IMR-90 (cell line): ENCODE results near the gene TTLL11. TPM values are rescaled to one million over a fixed set of nuclear protein-coding genes. Genes with fewer than 3 reads are reported as not detected.

Experiments
- ATAC-seq: fragments of 200-7000 bp; cut with Tn5 transposase; 2 replicates; pipeline ENCODE4 v1.9.1; 2020; ENCODE audit warnings: low read depth, mild to moderate bottlenecking, moderate library complexity
- BruUV-seq: library from RNA; stranded (reverse); fragments of 400-500 nt; replicated peaks from 2 replicates; lab custom pipeline; 2021; lab: Mats Ljungman, UMichigan
- CTCF ChIA-PET: fragments of 300-600 bp; formaldehyde crosslinking; extraction: SDS; loops from one replicate; lab custom pipeline; 2021; ENCODE audit warnings: antibody characterized with exemption; lab: Yijun Ruan, JAX
- POLR2A ChIA-PET: fragments of 300-600 bp; sonication (Branson Sonifier 250); formaldehyde crosslinking; loops from one replicate; lab custom pipeline; 2022; ENCODE audit warnings: antibody characterized with exemption; ENCODE audit not compliant: unreplicated experiment; lab: Charles Lee
- DNase-seq: peaks from one replicate; pipeline ENCODE4 v3.0.0; 2013
- H2AFZ ChIP-seq: replicated peaks from 2 replicates; pipeline ENCODE3; 2013; ENCODE audit warnings: low read length, mild to moderate bottlenecking; ENCODE audit not compliant: poor library complexity
- H2AK5ac ChIP-seq: 2 replicates; pipeline ENCODE4 v1.6.1; 2013; ENCODE audit warnings: low read depth, low read length, inconsistent platforms
- H2AK9ac ChIP-seq: replicated peaks from 2 replicates; pipeline ENCODE3; 2013; ENCODE audit warnings: mild to moderate bottlenecking, low read depth, low read length, moderate library complexity; ENCODE audit not compliant: poor library complexity
- H2BK120ac ChIP-seq: 2 replicates; pipeline ENCODE4 v1.6.1; 2013; ENCODE audit warnings: low read depth, low read length, inconsistent platforms
- H2BK15ac ChIP-seq: 3 replicates; pipeline ENCODE4 v1.6.1; 2013; ENCODE audit warnings: low read depth, low read length, inconsistent platforms
- H2BK20ac ChIP-seq: 2 replicates; pipeline ENCODE4 v1.6.1; 2013; ENCODE audit warnings: low read depth, mild to moderate bottlenecking, inconsistent platforms, low read length, moderate library complexity
- H2BK5ac ChIP-seq: 2 replicates; pipeline ENCODE4 v1.6.1; 2013; ENCODE audit warnings: mild to moderate bottlenecking, low read depth, low read length, inconsistent platforms; ENCODE audit not compliant: poor library complexity, severe bottlenecking
- H3K14ac ChIP-seq: replicated peaks from 2 replicates; pipeline ENCODE4 v1.6.1; 2013; ENCODE audit warnings: low read depth, low read length, inconsistent platforms
- H3K18ac ChIP-seq: 2 replicates; pipeline ENCODE4 v1.6.1; 2013; ENCODE audit warnings: low read depth, low read length, control low read depth
- H3K23ac ChIP-seq: 2 replicates; pipeline ENCODE4 v1.6.1; 2013; ENCODE audit warnings: low read depth, low read length, inconsistent platforms
- H3K27ac ChIP-seq: 2 replicates; pipeline ENCODE4 v1.5.1; 2013; ENCODE audit warnings: mild to moderate bottlenecking, control low read depth, low read length; ENCODE audit not compliant: insufficient read depth
- H3K27me3 ChIP-seq: 2 replicates; pipeline ENCODE4 v1.6.1; 2013; ENCODE audit warnings: low read length; ENCODE audit not compliant: control insufficient read depth, insufficient read depth
- H3K36me3 ChIP-seq: 2 replicates; pipeline ENCODE4 v1.6.1; 2013; ENCODE audit warnings: low read length, mixed read lengths; ENCODE audit not compliant: control insufficient read depth, insufficient read depth
- H3K4ac ChIP-seq: 2 replicates; pipeline ENCODE4 v1.6.1; 2013; ENCODE audit warnings: low read depth, low read length, inconsistent platforms
- H3K4me1 ChIP-seq: 2 replicates; pipeline ENCODE4 v1.6.1; 2013; ENCODE audit warnings: low read length, mixed read lengths; ENCODE audit not compliant: control insufficient read depth, insufficient read depth
- H3K4me2 ChIP-seq: 2 replicates; pipeline ENCODE4 v1.6.1; 2013; ENCODE audit warnings: low read depth, mild to moderate bottlenecking, control low read depth, low read length, moderate library complexity
- H3K4me3 ChIP-seq: 2 replicates; pipeline ENCODE4 v1.5.1; 2013; ENCODE audit warnings: low read depth, mild to moderate bottlenecking, control low read depth, low read length, moderate library complexity; ENCODE audit not compliant: insufficient read depth
- H3K56ac ChIP-seq: 2 replicates; pipeline ENCODE4 v1.6.1; 2013; ENCODE audit warnings: low read length, inconsistent platforms; ENCODE audit not compliant: insufficient read depth; ENCODE audit errors: extremely low read depth
- H3K79me1 ChIP-seq, 2 experiments: 2 replicates each; pipeline ENCODE4 v1.6.1; 2013; ENCODE audit warnings: low read length in 2 of 2, inconsistent platforms in 1 of 2, low read depth in 1 of 2
- H3K9ac ChIP-seq: 2 replicates; pipeline ENCODE4 v1.6.1; 2013; ENCODE audit warnings: low read depth, low read length, control low read depth
- H3K9me1 ChIP-seq: 2 replicates; pipeline ENCODE4 v1.6.1; 2013; ENCODE audit warnings: low read length, inconsistent platforms; ENCODE audit not compliant: insufficient read depth
- H3K9me3 ChIP-seq: 2 replicates; pipeline ENCODE4 v1.6.1; 2013; ENCODE audit warnings: low read length; ENCODE audit not compliant: control insufficient read depth, insufficient read depth
- H4K20me1 ChIP-seq: 2 replicates; pipeline ENCODE4 v1.6.1; 2013; ENCODE audit warnings: low read length, inconsistent platforms; ENCODE audit not compliant: insufficient read depth
- H4K5ac ChIP-seq: 2 replicates; pipeline ENCODE4 v1.6.1; 2013; ENCODE audit warnings: mild to moderate bottlenecking, low read depth, low read length, control low read depth
- H4K8ac ChIP-seq, 2 experiments: 2 replicates each; pipeline ENCODE4 v1.6.1; 2013; ENCODE audit warnings: low read depth in 2 of 2, low read length in 2 of 2, control low read depth in 1 of 2, inconsistent platforms in 1 of 2
- H4K91ac ChIP-seq: 2 replicates; pipeline ENCODE4 v1.6.1; 2013; ENCODE audit warnings: low read depth, low read length, inconsistent platforms; ENCODE audit not compliant: insufficient read depth
- CEBPB ChIP-seq: IDR thresholded peaks from 2 replicates; pipeline ENCODE4 v1.6.1; 2012; ENCODE audit warnings: low read depth, low read length, improper control_type of control experiment
- ELK1 ChIP-seq: fragments of 150-350 bp; IDR thresholded peaks from 2 replicates; pipeline ENCODE4 v1.6.1; 2016; ENCODE audit warnings: low read depth, mild to moderate bottlenecking, low read length, moderate library complexity, borderline replicate concordance
- FOS ChIP-seq: fragments of 150-350 bp; IDR thresholded peaks from 2 replicates; pipeline ENCODE4 v1.6.1; 2016; ENCODE audit warnings: low read depth, low read length
- MAFK ChIP-seq: IDR thresholded peaks from 2 replicates; pipeline ENCODE4 v1.6.1; 2012; ENCODE audit warnings: low read depth, low read length, improper control_type of control experiment
- MAZ ChIP-seq: IDR thresholded peaks from 2 replicates; pipeline ENCODE4 v1.6.1; 2012; ENCODE audit warnings: low read depth, mild to moderate bottlenecking, low read length, improper control_type of control experiment, moderate library complexity, borderline replicate concordance
- MXI1 ChIP-seq: IDR thresholded peaks from 2 replicates; pipeline ENCODE4 v1.6.1; 2012; ENCODE audit warnings: low read depth, mild to moderate bottlenecking, low read length, moderate library complexity, borderline replicate concordance
- NFE2L2 ChIP-seq: fragments of 150-350 bp; IDR thresholded peaks from 2 replicates; pipeline ENCODE4 v1.6.1; 2016; ENCODE audit warnings: low read depth, mild to moderate bottlenecking, low read length
- RAD21 ChIP-seq: IDR thresholded peaks from 2 replicates; pipeline ENCODE4 v1.6.1; 2012; ENCODE audit warnings: low read length, improper control_type of control experiment
- RFX5 ChIP-seq: IDR thresholded peaks from 2 replicates; pipeline ENCODE4 v1.8.0; 2012; ENCODE audit warnings: low read depth, mild to moderate bottlenecking, low read length, moderate library complexity
- SMC3 ChIP-seq: fragments of 150-350 bp; IDR thresholded peaks from 2 replicates; pipeline ENCODE4 v1.6.1; 2016; ENCODE audit warnings: low read depth, mild to moderate bottlenecking, antibody characterized with exemption, low read length, moderate library complexity
- USF2 ChIP-seq: fragments of 150-350 bp; IDR thresholded peaks from 2 replicates; pipeline ENCODE4 v1.6.1; 2017; ENCODE audit warnings: mild to moderate bottlenecking, antibody characterized with exemption, low read length, low read depth
- WGBS, 2 experiments: methylation state at CpG; one replicate each; pipeline versions ENCODE4 v1.1.5 to v1.1.7; 2013; ENCODE audit warnings: missing lambda C conversion rate in 2 of 2; ENCODE audit not compliant: insufficient read length in 1 of 2; ENCODE audit errors: extremely low coverage in 2 of 2; 5-methylcytosine and 5-hydroxymethylcytosine counted together
- dilution Hi-C: fragments of 300-500 bp; cut with HindIII; formaldehyde crosslinking; loops from one replicate; pipeline ENCODE4 v1.14.3; 2018; ENCODE audit warnings: low sequenced_read_pairs; ENCODE audit not compliant: unreplicated experiment
- in situ Hi-C: fragments of 300-500 bp; cut with MboI; formaldehyde crosslinking; loops from 3 replicates; pipeline ENCODE4 v1.14.3; 2019; ENCODE audit warnings: low sequenced_read_pairs, inconsistent platforms, mixed read lengths
- intact Hi-C: fragments of 100-400 bp; cut with micrococcal nuclease; formaldehyde crosslinking; loops from 2 replicates; pipeline ENCODE4 v1.10.0; 2022
- polyA plus RNA-seq, 3 experiments: library from polyadenylated mRNA; depleted of rRNA; stranded (reverse); fragments of >200 nt; gene quantifications; 2 replicates each; pipeline ENCODE4 v1.2.3, GENCODE V29; 2012; ENCODE audit warnings: low replicate concordance in 1 of 3
- total RNA-seq: library from RNA; depleted of rRNA; stranded (reverse); fragments of >200 nt; gene quantifications from 2 replicates; pipeline ENCODE4 v1.2.3, GENCODE V29; 2012

The TTLL11 gene
- total and polyA plus RNA-seq, 2 of the 4 experiments (the other 2 are of a cell fraction) = 2.0 to 4.6 TPM

- no peak for TF ChIP-seq ELK1
- TF ChIP-seq FOS = no peak
Measured at GRCh38 chr9:122051351-122052321, 41.5 kb downstream of the TTLL11 start (continued).

GRCh38 chr9:122050167-122050566 is 42.9 kb downstream of the TTLL11 start:
- Histone ChIP-seq H3K79me1 (peaks cover 5 to 18% of the 10 kb centered on the region in 2 experiments; a peak in 3 of 4 replicates), H2BK120ac (no peak overlapping the region), H2BK15ac (no peak overlapping the region), H2BK20ac (no peak overlapping the region), H3K18ac (no peak overlapping the region), H4K8ac (no peak overlapping the region), H3K36me3 (no peaks in the 10 kb centered on the region), H3K4me3 (no peak overlapping the region), H3K9me1 (peaks cover 9% of the 10 kb centered on the region; the same call in 1 of the 2 replicates), H4K20me1 (no peaks in the 10 kb centered on the region; the same call in 1 of the 2 replicates), H3K9ac (no peak overlapping the region), H2AFZ (no peak overlapping the region), H4K91ac (no peak overlapping the region), H3K4ac (no peak overlapping the region), H3K4me2 (no peak overlapping the region), H3K14ac (no peak overlapping the region), H3K27ac (no peak overlapping the region), H4K5ac (no peak overlapping the region), H3K27me3 (no peaks in the 10 kb centered on the region), H2BK5ac (no peak overlapping the region), H3K9me3 (peaks cover 3% of the 10 kb centered on the region; the same call in 1 of the 2 replicates), H3K23ac (no peak overlapping the region), H2AK9ac (no peak overlapping the region), H3K4me1 (peaks cover 4% of the 10 kb centered on the region; the same call in 1 of the 2 replicates), H2AK5ac (no peak overlapping the region), H3K56ac (no peak overlapping the region)
- 97% methylated on average over 4 of the region's 7 CpGs; no CpG with 5 or more reads in 1 of the 2 experiments for WGBS, 2 experiments
- ChIA-PET POLR2A (no interaction called here), CTCF (interaction anchor here (1.3 kb wide), 1 partner anchor 28 kb away, joined by 3 read pairs; no protein-coding TSS in a partner anchor)
- in situ Hi-C loops (no loop called here), dilution Hi-C loops (no loop called here), intact Hi-C loops (no loop called here)
- ATAC-seq (no peak), DNase-seq (no peak)
- no TSS peak for BruUV-seq
- TF ChIP-seq SMC3 (no peak), MXI1 (no peak), ELK1 (no peak), FOS (no peak), NFE2L2 (no peak), USF2 (no peak), CEBPB (no peak), MAZ (no peak), RAD21 (no peak), MAFK (no peak), RFX5 (no peak)
